GM21786 (cell line): ENCODE results near the gene CEP131.
"Not testable (repeated sequence)": the region's sequence is repeated elsewhere in the genome, so short reads cannot be mapped to it uniquely, and the experiment has no call there.

Experiments used
- ATAC-seq: cut with Tn5 transposase; IDR thresholded peaks from one replicate; pipeline ENCODE4 v1.9.1; 2021; ENCODE audit not compliant: unreplicated experiment

CEP131 gene

DNA sequence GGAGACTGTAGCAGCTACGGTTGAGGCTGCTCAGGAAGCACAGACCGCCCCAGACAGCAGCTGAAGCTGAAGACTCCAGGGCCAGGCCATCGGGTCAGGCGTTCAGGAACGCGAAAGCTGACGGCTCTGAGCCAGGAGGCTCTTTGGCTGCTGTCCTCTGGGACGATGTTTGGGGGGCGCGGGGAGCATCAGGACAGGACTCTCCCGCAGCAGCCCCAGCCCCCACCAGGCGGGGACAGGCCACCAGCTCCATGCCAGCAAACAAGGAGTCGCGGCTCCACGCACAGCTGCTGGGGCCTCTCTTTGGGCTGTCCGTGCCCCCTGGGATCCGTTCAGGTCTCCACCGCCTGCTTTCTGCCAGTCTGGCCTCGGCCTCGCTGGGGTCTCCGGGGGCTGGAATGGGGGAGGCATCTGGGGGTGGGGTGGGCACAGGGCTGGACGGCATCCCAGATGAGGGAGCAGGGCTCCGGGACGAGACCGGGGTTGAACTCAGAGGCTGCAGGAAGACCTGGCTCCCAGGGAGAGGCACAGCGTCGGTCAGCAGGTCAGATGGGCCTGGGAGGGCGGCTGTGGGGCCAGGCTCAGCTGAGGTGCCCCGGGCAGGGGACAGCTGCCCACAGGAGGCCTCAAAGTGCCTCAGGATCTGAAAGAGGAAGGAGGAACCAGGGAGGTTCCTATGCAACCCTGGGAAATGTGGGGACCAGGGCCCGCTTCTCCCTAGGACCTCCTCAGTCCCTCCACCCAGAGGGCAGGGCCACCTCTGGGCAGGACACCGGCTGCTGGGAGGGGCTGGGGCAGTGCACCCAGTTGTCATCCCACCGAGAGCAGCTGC lies 6.3 kb upstream of the CEP131 start:
- ATAC-seq = no peak

DNA sequence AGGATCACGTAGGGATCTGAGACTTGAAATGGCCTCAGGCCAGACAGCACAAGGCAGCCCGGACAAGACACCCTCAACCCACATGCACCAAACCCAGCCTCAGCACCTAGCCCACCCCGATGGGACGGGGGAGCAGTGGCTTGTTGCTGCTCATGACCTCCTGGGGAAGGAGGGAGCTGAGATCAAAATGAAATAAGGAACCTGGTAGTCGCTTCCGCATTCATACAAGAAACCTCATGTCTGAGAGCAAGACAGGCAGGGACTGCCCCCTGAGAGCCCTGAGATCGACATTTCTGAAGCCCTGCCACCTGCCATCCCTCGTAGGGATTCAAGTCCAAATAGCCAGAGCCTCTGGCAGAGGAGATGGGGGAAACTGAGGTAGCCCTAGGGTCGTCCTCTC lies 5.7 kb upstream of the CEP131 start:
- no peak for ATAC-seq

DNA sequence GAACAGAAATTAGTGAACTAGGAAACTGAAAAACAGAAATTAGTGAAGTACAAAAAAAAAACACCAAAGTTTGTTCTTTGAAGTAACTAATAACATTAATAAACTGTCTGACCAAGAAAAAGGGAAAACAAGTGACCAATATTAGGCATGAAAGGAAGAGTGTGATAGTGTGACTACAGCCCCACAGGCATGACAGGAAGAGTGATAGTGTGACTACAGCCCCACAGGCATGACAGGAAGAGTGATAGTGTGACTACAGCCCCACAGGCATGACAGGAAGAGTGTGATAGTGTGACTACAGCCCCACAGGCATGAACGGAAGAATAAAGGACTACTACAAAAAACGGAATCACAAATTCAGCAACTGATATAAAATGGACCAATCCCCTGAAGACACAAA lies 4.9 kb upstream of the CEP131 start:
- not testable (repeated sequence) for ATAC-seq

GRCh38 chr17:81223762-81224130 lies 981 bp upstream of the CEP131 start:
- ATAC-seq = no peak

GRCh38 chr17:81222620-81222905 lies 202 bp downstream of the CEP131 start:
- no peak for ATAC-seq

- ATAC-seq = no peak
Measured at GRCh38 chr17:81221842-81222619, 734 bp downstream of the CEP131 start.

DNA sequence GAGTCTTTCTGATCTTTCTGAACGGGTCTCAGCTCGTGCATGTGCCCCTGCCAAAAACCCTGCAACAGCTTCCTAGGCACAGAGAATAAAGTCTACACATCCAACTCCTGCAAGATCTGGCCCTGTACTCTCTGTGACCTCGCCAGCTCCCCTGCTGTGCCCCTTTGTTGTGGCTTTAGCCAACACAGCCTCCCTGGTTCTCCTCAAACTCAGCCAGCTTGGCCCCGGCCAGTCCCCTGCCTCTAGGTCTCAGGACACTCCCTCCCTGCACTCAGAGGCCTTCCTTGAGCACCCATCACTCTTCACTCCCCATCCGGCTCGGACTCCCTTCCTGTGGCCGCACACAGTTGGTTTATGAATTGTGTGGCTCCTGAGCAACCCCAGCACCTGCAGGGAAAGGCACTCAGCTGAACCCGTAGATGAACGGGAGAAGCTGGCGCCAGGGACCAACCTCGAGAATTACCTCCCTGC lies 1.4 kb downstream of the CEP131 start:
- ATAC-seq = no peak

DNA sequence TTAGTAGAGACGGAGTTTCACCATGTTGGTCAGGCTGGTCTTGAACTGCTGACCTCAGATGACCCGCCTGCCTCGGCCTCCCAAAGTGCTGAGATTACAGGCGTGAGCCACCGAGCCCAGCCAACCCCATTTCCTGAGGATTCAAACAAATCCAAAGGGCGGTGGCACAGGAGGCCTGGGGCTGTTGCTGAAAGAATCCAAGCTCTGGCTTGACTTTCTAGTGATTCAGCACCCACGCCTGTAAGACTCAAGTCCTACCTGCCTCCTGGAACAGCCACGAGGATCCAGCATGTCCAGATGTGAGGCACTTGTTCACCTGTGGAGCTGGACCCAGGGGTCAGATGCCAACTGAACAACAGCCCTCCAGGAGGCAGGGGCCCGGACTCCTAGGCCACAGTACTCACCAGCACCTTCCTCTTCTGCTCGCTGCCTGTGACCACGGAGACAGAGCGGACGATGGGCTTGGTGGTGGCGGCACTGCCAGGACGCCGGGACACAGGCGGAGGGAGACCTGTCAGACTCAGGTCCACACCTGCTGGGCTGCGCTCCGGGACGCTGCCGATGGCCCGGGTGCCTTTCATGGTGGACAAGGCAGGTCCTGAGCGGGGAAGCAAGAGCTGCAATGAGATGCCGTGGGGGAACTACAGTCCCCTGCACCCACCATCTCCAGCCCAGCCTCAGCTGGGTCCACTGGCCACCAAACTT lies 3.1 kb downstream of the CEP131 start:
- no peak for ATAC-seq

- ATAC-seq = no peak
Measured at GRCh38 chr17:81218991-81219390, 3.8 kb downstream of the CEP131 start.

DNA sequence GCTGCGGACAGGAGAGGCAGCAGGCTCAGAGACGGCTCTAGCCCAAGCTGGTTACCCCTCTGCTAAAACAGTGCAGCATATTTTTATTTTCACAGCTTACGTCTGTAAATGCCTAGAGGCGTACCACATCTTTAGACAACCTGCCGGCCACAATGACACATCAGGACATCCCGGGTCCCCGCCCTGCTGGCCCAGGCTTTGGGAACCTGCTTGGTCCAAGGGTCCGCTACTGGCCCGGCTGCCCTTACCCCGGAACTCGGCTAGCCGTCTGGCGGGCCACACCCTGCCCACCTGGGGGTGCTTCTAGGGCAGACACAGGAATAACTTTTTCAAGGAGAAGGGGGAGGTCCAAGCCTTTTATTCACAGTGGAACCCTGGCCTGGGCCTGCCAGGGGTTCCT lies 4.3 kb downstream of the CEP131 start:
- no peak for ATAC-seq

DNA sequence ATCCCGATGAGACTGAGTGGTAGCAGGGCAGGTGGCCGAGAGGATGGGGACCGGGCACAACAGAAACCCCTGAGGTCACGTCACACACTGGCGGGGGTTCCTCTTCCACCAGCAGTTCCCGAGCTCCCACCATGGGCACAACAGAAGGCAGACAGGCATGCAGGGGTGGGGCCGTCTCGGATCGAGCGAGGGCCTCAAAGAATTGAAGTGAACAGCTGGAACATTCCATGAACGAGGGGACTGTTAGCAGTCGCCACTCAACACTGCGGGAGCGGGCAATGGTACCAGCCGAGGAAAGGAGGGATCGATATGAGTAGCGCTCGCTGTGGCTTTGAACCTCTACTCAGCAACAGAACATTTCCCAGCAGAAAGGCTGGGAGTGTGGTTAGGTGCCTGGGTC lies 5.3 kb downstream of the CEP131 start:
- ATAC-seq = no peak

DNA sequence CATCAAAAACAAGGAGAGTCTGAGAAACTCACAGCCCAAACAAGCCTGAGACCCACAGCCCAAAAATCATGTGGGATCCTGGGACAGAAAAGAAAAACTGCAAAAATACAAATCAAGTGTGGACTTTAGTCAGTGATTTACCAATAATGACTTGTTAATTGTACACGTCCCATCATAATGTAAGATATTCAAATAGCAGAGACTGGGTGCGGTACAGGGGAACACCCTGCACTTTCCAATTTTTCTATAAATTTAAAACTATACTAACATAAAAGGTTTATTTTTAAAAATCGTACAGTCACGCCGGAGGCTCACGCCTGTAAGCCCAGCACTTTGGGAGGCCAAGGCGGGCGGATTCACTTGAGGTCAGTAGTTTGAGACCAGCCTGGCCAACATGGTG lies 8.8 kb downstream of the CEP131 start:
- no peak for ATAC-seq

- ATAC-seq = no peak
Measured at GRCh38 chr17:81212365-81212764, 10.4 kb downstream of the CEP131 start.

GRCh38 chr17:81210868-81211267 lies 11.9 kb downstream of the CEP131 start:
- ATAC-seq = no peak

DNA sequence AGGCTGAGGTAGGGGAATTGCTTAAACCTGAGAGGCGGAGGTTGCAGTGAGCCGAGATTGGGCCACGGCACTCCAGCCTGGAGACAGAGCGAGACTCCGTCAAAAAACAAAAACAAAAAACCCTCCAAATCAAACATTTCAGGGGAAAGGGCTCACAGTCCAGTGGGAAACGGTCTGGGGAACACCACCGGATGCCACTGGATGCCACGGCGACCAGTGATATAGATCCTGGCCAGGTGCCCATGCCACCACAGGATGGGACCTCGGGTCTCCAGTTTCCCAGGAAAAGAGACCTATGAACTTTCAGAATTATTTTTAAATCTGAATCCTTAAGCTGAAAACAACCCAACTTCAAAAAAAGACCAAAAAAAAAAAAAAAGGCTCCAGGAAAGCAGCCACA lies 12.3 kb downstream of the CEP131 start:
- no peak for ATAC-seq

DNA sequence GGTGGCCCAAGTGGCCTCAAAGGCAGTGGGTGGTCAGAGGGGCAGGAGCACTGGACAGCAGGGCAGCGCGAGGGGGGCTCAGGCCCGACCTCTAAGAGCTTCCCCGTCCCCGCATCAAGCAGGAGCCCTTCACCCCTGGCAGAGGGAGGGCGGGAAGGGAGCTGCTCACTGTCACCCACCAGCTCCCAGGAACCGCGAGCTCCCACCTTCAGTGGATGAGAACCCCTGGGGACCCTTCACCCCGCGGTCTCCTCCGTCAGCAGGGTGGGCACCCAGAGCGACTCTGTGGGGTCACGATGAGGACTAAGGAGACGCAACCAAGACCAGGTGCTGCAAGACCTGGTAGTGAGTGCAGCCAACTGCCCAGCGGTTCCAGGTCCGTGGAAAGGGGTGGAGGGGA lies 13.6 kb downstream of the CEP131 start:
- no peak for ATAC-seq

GRCh38 chr17:81208651-81209050 lies 14.1 kb downstream of the CEP131 start:
- ATAC-seq = no peak

DNA sequence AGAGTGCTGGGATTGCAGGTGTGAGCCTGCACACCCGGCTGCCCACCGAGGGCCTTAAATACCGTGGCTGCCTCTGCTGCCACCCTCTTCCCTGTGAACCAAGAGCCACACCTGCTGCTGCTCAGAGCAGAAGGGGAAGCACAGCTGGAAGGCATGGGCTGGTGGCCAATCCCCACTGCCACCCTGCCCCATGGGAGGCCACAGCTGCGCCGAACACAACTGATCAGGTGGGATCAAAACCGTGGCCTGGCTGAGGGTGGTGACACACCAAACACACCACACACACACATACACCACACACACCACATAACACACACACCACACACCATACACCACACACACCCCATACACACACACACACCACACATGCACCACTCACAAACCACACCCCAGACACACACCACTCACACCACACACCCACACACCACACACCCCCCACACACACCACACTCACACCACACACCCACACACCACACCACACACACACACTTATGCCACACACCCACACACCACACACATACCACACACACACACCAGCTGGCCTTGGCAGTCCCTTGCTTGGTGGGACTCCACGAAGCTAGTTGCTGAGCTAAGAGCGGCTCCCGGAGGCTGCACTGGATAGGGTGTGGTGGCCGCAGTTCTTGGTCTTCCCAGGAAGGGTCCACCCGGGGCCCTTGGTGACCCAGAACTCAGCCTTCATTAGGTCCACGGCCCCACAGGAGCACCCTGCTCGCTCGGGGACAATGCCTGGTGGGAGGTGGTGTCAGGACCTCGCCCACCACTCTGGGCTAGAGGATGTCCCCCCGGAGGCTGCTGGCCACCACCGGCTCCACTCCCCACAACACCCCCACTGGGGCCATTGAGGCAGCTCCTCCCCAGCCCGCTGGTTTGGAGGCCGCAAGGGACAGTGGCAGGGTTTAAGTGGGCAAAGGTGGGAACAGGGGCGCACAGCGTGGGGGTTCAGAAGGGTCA lies 14.9 kb downstream of the CEP131 start:
- no peak for ATAC-seq

GRCh38 chr17:81206657-81207056 lies 16.1 kb downstream of the CEP131 start:
- ATAC-seq = no peak

DNA sequence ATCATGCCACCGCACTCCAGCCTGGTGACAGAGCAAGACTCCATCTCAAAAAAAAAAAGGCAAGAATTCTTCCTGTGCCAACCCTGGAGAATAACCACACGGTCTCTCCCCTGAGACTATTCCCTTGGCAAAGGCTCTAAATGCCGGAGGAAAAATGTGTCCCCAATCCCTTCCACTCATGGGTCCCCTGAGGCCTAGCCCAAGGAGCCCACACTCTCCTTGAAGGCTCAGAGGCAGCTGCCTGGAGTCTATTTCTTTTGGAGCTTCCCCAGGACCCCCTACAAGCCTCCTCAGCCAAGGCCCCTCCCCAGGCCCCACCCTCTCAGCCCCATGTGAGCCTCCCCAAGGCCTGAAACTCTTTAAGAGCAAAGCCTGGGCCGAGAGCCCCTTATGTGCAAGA lies 16.6 kb downstream of the CEP131 start:
- no peak for ATAC-seq

DNA sequence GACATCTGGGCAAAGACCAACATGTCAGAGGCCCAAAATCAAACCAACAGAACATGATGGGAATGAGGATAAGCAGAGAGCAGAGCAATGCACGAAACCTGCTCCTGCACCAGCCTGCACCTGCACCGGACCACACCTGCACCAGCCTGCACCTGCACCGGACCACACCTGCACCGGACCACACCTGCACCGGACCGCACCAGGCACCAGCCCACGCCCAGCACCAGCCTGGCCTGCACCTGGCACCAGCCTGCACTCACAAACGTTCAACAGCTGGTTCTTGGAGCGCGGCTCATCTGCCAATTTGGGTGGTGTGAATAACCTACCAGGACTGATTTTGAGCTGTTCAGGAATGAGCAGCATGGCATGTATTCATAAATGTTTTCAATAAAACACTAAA lies 18.2 kb downstream of the CEP131 start:
- ATAC-seq = no peak
